Lower lobe of right lung (tissue), 2 donors: ENCODE measurements around the gene JARID2. TPM values are rescaled to one million over a fixed set of nuclear protein-coding genes. Genes with fewer than 3 reads are reported as not detected.

Experiments
- ATAC-seq, 2 donors: fragments of 200-7000 bp; cut with Tn5 transposase; one replicate each; pipeline ENCODE4 v1.9.1; 2020 to 2022; ENCODE audit warnings: mild to moderate bottlenecking in 2 of 2, moderate library complexity in 2 of 2
- DNase-seq: peaks from one replicate; pipeline ENCODE4 v3.0.0-alpha.2; 2020
- H3K27ac ChIP-seq: fragments of 200-600 bp; one replicate; pipeline ENCODE4 v1.8.0; 2022
- H3K27me3 ChIP-seq: fragments of 200-600 bp; one replicate; pipeline ENCODE4 v1.8.0; 2022; ENCODE audit warnings: low read depth
- H3K36me3 ChIP-seq: fragments of 200-600 bp; one replicate; pipeline ENCODE4 v1.8.0; 2022; ENCODE audit warnings: mild to moderate bottlenecking
- H3K4me1 ChIP-seq: fragments of 200-600 bp; one replicate; pipeline ENCODE4 v1.8.0; 2022
- H3K4me3 ChIP-seq: fragments of 200-600 bp; one replicate; pipeline ENCODE4 v1.8.0; 2022; ENCODE audit warnings: mild to moderate bottlenecking
- H3K9me3 ChIP-seq: fragments of 200-600 bp; one replicate; pipeline ENCODE4 v1.8.0; 2022
- CTCF ChIP-seq: fragments of 200-600 bp; IDR thresholded peaks from one replicate; pipeline ENCODE4 v1.8.0; 2022; ENCODE audit warnings: antibody characterized with exemption, mild to moderate bottlenecking
- intact Hi-C: fragments of 100-400 bp; cut with DNase I; formaldehyde crosslinking; loops from one replicate; pipeline ENCODE4 v1.11.0; 2022
- total RNA-seq: library from RNA; stranded (reverse); fragmentation: NEBNext Ultra II Directional; extraction: Animal tissue kit (Norgen Biotek cat#: 25700); gene quantifications from one replicate; pipeline ENCODE4 v1.2.1, GENCODE V29; 2021
- donor health status: DM: no; HTN: yes; CAD: no; lungs with severe emphysema.

Gene JARID2
- total RNA-seq, 1 donor from 2014 or later = 16.0 TPM

- intact Hi-C loops = no loop called here
- Histone ChIP-seq H3K9me3 (peaks cover 15% of the 10 kb centered on the region), H3K27ac (no peak overlapping the region), H3K27me3 (no peaks in the 10 kb centered on the region), H3K4me3 (no peak overlapping the region), H3K36me3 (no peaks in the 10 kb centered on the region), H3K4me1 (peaks cover 42% of the 10 kb centered on the region)
- no peak for TF ChIP-seq CTCF
- ATAC-seq = no peak
- no peak for DNase-seq
Measured at GRCh38 chr6:15423286-15423993, 177.6 kb downstream of the JARID2 start.

GRCh38 chr6:15425947-15426346 is 180.1 kb downstream of the JARID2 start:
- TF ChIP-seq CTCF = no peak
- intact Hi-C loops = no loop called here
- DNase-seq (peak; percentile 57), ATAC-seq (peak; percentile 52 to 68)
- no peaks in the 10 kb centered on the region for H3K9me3 ChIP-seq
- H3K27ac ChIP-seq = no peak overlapping the region
- H3K36me3 ChIP-seq = no peaks in the 10 kb centered on the region
- peaks cover 63% of the 10 kb centered on the region for H3K4me1 ChIP-seq
- no peak overlapping the region for H3K4me3 ChIP-seq
- no peaks in the 10 kb centered on the region for H3K27me3 ChIP-seq

GRCh38 chr6:15426395-15426794 is 180.5 kb downstream of the JARID2 start:
- no peaks in the 10 kb centered on the region for H3K27me3 ChIP-seq
- intact Hi-C loops = no loop called here
- H3K9me3 ChIP-seq = no peaks in the 10 kb centered on the region

GRCh38 chr6:15426901-15427300 is 181.0 kb downstream of the JARID2 start:
- no peak for TF ChIP-seq CTCF
- Histone ChIP-seq H3K4me1 (peaks cover 66% of the 10 kb centered on the region), H3K27me3 (no peaks in the 10 kb centered on the region), H3K36me3 (no peaks in the 10 kb centered on the region), H3K9me3 (no peaks in the 10 kb centered on the region), H3K27ac (no peak overlapping the region), H3K4me3 (no peak overlapping the region)
- DNase-seq (no peak), ATAC-seq (no peak)
- intact Hi-C loops = no loop called here

More at GRCh38 chr6:15426395-15426794, 180.5 kb downstream of the JARID2 start:
- no peak overlapping the region for H3K27ac ChIP-seq
- peaks cover 66% of the 10 kb centered on the region for H3K4me1 ChIP-seq
- no peak for TF ChIP-seq CTCF
- peak in 1 of 2 donors; percentile 4 for ATAC-seq
- H3K4me3 ChIP-seq = no peak overlapping the region
- DNase-seq = no peak
- H3K36me3 ChIP-seq = no peaks in the 10 kb centered on the region

- intact Hi-C loops = no loop called here
- peak in 1 of 2 donors; percentile 52 for ATAC-seq
- TF ChIP-seq CTCF = no peak
- no peaks in the 10 kb centered on the region for H3K27me3 ChIP-seq
- H3K36me3 ChIP-seq = no peaks in the 10 kb centered on the region
- peaks cover 66% of the 10 kb centered on the region for H3K4me1 ChIP-seq
- no peak overlapping the region for H3K27ac ChIP-seq
- DNase-seq = no peak
- no peaks in the 10 kb centered on the region for H3K9me3 ChIP-seq
- H3K4me3 ChIP-seq = no peak overlapping the region
Measured at GRCh38 chr6:15427331-15428070, 181.6 kb downstream of the JARID2 start.
